Measurements from ENCODE around the gene CLASP1. TPM values are rescaled to one million over a fixed set of nuclear protein-coding genes. Genes with fewer than 3 reads are reported as not detected.

The CLASP1 gene
- total RNA-seq, 1 experiment from 2014 or later = 45.9 TPM

GRCh38 chr2:121289271-121289670 is 360.0 kb downstream of the CLASP1 start:
- no peak overlapping the region for H2BK20ac ChIP-seq (ENCODE audit: low read depth, low read length, poor library complexity, severe bottlenecking)
- no peak overlapping the region for H2BK120ac ChIP-seq (ENCODE audit: low read depth, low read length, poor library complexity, severe bottlenecking)
- no peak overlapping the region for H3K4ac ChIP-seq (ENCODE audit: low read depth, low read length)
- H3K27me3 Mint-ChIP-seq (ENCODE audit: low read depth) = peaks cover 29% of the 10 kb centered on the region
- H3K27ac Mint-ChIP-seq = no peak overlapping the region
- no peak overlapping the region for H3K4me2 ChIP-seq (ENCODE audit: insufficient read depth, insufficient read length, low read length)
- no peak overlapping the region for H4K5ac ChIP-seq (ENCODE audit: insufficient read length, low read depth, low read length)
- no peak overlapping the region for H3T11ph ChIP-seq (ENCODE audit: low read length)
- H3K27ac ChIP-seq (ENCODE audit: insufficient read length, low read depth, low read length) = no peak overlapping the region
- H3K56ac ChIP-seq (ENCODE audit: insufficient read length, low read depth, low read length) = no peak overlapping the region
- peaks cover 2% of the 10 kb centered on the region for H3K23me2 ChIP-seq (ENCODE audit: insufficient read length, low read depth, low read length, poor library complexity, severe bottlenecking)
- H3K27me3 ChIP-seq (ENCODE audit: insufficient read depth, low read length) = peaks cover under 1% of the 10 kb centered on the region; the same call in 1 of the 2 replicates
- TF ChIP-seq CTCF (conservative IDR thresholded peaks at IDR 0.05) = no peak
- H3K9me3 Mint-ChIP-seq = peaks cover 0 to 3% of the 10 kb centered on the region in 2 experiments; a peak in 2 of 5 replicates
- H3K23ac ChIP-seq (ENCODE audit: insufficient read length, low read depth, low read length) = no peak overlapping the region
- H3K4me1 ChIP-seq (ENCODE audit: insufficient read depth, low read length) = no peaks in the 10 kb centered on the region
- no peak overlapping the region for H3K9ac ChIP-seq (ENCODE audit: extremely low read depth, insufficient read length, low read length)
- no peaks in the 10 kb centered on the region for H3K9me3 ChIP-seq (ENCODE audit: control insufficient read depth, low read depth, low read length)
- no peak overlapping the region for H2AK5ac ChIP-seq (ENCODE audit: insufficient read length, low read length)
- H2BK12ac ChIP-seq (ENCODE audit: insufficient read length, low read depth, low read length) = no peak overlapping the region
- DNase-seq = no peak
- no peak overlapping the region for H3K18ac ChIP-seq (ENCODE audit: insufficient read length, low read depth, low read length)
- H3K4me1 Mint-ChIP-seq = peaks cover under 1% of the 10 kb centered on the region in 2 experiments; a peak in 3 of 4 replicates
- no peak overlapping the region for H2BK15ac ChIP-seq (ENCODE audit: low read depth, low read length)
- no peaks in the 10 kb centered on the region for H3K79me2 ChIP-seq (ENCODE audit: insufficient read depth, low read length)
- H4K20me1 ChIP-seq (ENCODE audit: control insufficient read depth, insufficient read depth, insufficient read length) = no peaks in the 10 kb centered on the region
- no peak overlapping the region for H3K14ac ChIP-seq (ENCODE audit: insufficient read depth, low read length)
- no peak overlapping the region for H3K4me3 Mint-ChIP-seq
- no peak overlapping the region for H2AFZ ChIP-seq (ENCODE audit: low read length)
- H2BK5ac ChIP-seq (ENCODE audit: insufficient read length, low read length) = no peak overlapping the region
- no peak overlapping the region for H4K8ac ChIP-seq (replicated peaks; ENCODE audit: insufficient read length, low read depth, low read length)
- no CpG with 5 or more reads among the region's 5 CpGs for WGBS (ENCODE audit: extremely low coverage, insufficient read length, low lambda C conversion rate)
- H4K91ac ChIP-seq (ENCODE audit: insufficient read length, low read depth, low read length) = no peak overlapping the region
- no peaks in the 10 kb centered on the region for H3K79me1 ChIP-seq (ENCODE audit: insufficient read depth, low read depth, low read length, poor library complexity, severe bottlenecking)
- no peaks in the 10 kb centered on the region for H3K36me3 Mint-ChIP-seq (ENCODE audit: insufficient read depth in 1 of 3, low read depth in 3 of 3)

All from H9 (cell line).